Measurements from ENCODE around the gene SLC10A6. TPM values are rescaled to one million over a fixed set of nuclear protein-coding genes. Genes with fewer than 3 reads are reported as not detected.

SLC10A6 gene
- total RNA-seq, 2 experiments from 2014 or later: not detected

- POLR2A ChIA-PET: interaction anchor here (0.7 kb wide), 1 partner anchor 1015 kb away, joined by 3 read pairs; no protein-coding TSS in a partner anchor
- no peaks in the 10 kb centered on the region for H3K36me3 ChIP-seq (ENCODE audit: insufficient read depth, low read length)
- no peaks in the 10 kb centered on the region for H3K36me3 Mint-ChIP-seq (ENCODE audit: low read depth)
- no peak overlapping the region for H3K4me3 ChIP-seq (ENCODE audit: low read length)
- no peaks in the 10 kb centered on the region for H3K27me3 ChIP-seq (ENCODE audit: control insufficient read depth in 1 of 2, insufficient read depth in 2 of 2, low read length in 2 of 2)
- no peak overlapping the region for H3K27ac Mint-ChIP-seq
- H3K4me3 Mint-ChIP-seq: no peak overlapping the region
- DNase-seq (no peak), ATAC-seq (ENCODE audit: poor library complexity) (no peak)
- intact Hi-C loops (cut with DNase I, micrococcal nuclease): no loop called here
- no peaks in the 10 kb centered on the region for H3K9me3 Mint-ChIP-seq
- no peak overlapping the region for H3K27ac ChIP-seq (ENCODE audit: low read depth in 1 of 2, low read length in 2 of 2)
- H3K27me3 Mint-ChIP-seq: peaks cover 5% of the 10 kb centered on the region
- H3K9me3 ChIP-seq (ENCODE audit: control insufficient read depth in 1 of 2, insufficient read depth in 1 of 2, low read length in 2 of 2): no peaks in the 10 kb centered on the region
- CTCF ChIA-PET: no interaction called here
- TF ChIP-seq CTCF (IDR thresholded peaks at IDR 0.05): no peak
- no peaks in the 10 kb centered on the region for H3K4me1 ChIP-seq (ENCODE audit: insufficient read depth, low read length)
- H3K4me1 Mint-ChIP-seq (ENCODE audit: low read depth): no peaks in the 10 kb centered on the region
Observed at GRCh38 chr4:86775061-86775460, 74.1 kb downstream of the SLC10A6 start.

Other genes starting within 250 kb of the SLC10A6 start
- gene C4orf36, start 43.0 kb upstream of the SLC10A6 start, total RNA-seq: not detected
- gene AFF1, start 85.6 kb upstream of the SLC10A6 start, total RNA-seq: 10 to 100 TPM; 50.3 to 51.2 TPM